Activated CD8-positive, alpha-beta T cell treated with anti-CD3 and anti-CD28 coated beads, Interleukin-2, amount 10 ng/mL, durations not matched to agents 7 days and 5 days (primary cell): ENCODE measurements around the gene VOPP1. TPM values are rescaled to one million over a fixed set of nuclear protein-coding genes. Genes with fewer than 3 reads are reported as not detected.

ENCODE experiments used
- ATAC-seq: fragments of 150-1000 bp; cut with Tn5 transposase; one replicate; pipeline ENCODE4 v1.10.0; 2021; ENCODE audit warnings: moderate library complexity
- CTCF ChIA-PET: fragments of 350-600 bp; sonication (Branson Sonifier 250); formaldehyde crosslinking; loops from one replicate; lab custom pipeline; 2021; ENCODE audit warnings: antibody characterized with exemption; lab: Charles Lee
- POLR2A ChIA-PET: fragments of 350-600 bp; sonication (Branson Sonifier 250); formaldehyde crosslinking; loops from one replicate; lab custom pipeline; 2021; ENCODE audit warnings: antibody characterized with exemption; lab: Charles Lee
- DNase-seq: peaks from one replicate; pipeline ENCODE4 v3.0.0-alpha.2; 2020
- H3K27ac Mint-ChIP-seq: one replicate; pipeline ENCODE4 v1.8.0; 2021; ENCODE audit warnings: mild to moderate bottlenecking, mixed read lengths
- H3K27me3 Mint-ChIP-seq: one replicate; pipeline ENCODE4 v1.8.0; 2021; ENCODE audit warnings: low read depth, mixed read lengths
- H3K36me3 Mint-ChIP-seq: one replicate; pipeline ENCODE4 v1.8.0; 2021; ENCODE audit warnings: low read depth, mixed read lengths
- H3K4me1 Mint-ChIP-seq: one replicate; pipeline ENCODE4 v1.8.0; 2021; ENCODE audit warnings: low read depth, mixed read lengths
- H3K4me3 Mint-ChIP-seq: one replicate; pipeline ENCODE4 v1.8.0; 2021; ENCODE audit warnings: mild to moderate bottlenecking, mixed read lengths
- H3K9me3 Mint-ChIP-seq: one replicate; pipeline ENCODE4 v1.8.0; 2022; ENCODE audit warnings: mixed read lengths; ENCODE audit not compliant: insufficient read depth
- total RNA-seq, 2 experiments: library from RNA; stranded (reverse); gene quantifications; one replicate each; pipeline ENCODE4 v1.2.3, GENCODE V29; 2021

The VOPP1 gene
- total RNA-seq, 2 experiments from 2014 or later: 44.5 to 45.3 TPM

DNA sequence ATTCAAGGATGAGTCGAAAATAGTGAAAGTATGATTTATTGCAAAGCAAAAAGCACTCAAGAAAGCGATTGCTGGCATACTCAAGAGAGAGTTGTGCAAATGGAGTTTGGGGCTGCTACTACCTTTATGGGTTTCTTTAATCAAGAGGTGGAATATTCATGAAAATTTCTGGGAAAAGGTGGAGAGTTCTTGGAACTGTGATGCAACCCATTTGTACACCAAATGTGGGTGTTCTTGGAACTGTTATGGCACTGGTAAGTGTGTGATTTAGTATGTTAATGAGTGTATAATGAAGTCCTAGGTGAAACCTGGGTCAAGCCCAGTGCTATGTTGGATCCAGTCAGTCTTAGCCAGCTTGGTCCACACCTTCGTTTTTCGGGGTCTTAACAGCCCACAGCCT, 3.4 kb upstream of the VOPP1 start:
- peaks cover 37% of the 10 kb centered on the region for H3K4me1 Mint-ChIP-seq
- H3K9me3 Mint-ChIP-seq: no peaks in the 10 kb centered on the region
- H3K27me3 Mint-ChIP-seq: peaks cover 12% of the 10 kb centered on the region
- no peak overlapping the region for H3K27ac Mint-ChIP-seq
- CTCF ChIA-PET: interaction anchor here (1.1 to 1.4 kb wide), 2 partner anchors 10 to 11 kb away, joined by 4 read pairs; no protein-coding TSS in a partner anchor
- no peak overlapping the region for H3K4me3 Mint-ChIP-seq
- DNase-seq (no peak), ATAC-seq (no peak)
- H3K36me3 Mint-ChIP-seq: no peaks in the 10 kb centered on the region
- POLR2A ChIA-PET: no interaction called here

DNA sequence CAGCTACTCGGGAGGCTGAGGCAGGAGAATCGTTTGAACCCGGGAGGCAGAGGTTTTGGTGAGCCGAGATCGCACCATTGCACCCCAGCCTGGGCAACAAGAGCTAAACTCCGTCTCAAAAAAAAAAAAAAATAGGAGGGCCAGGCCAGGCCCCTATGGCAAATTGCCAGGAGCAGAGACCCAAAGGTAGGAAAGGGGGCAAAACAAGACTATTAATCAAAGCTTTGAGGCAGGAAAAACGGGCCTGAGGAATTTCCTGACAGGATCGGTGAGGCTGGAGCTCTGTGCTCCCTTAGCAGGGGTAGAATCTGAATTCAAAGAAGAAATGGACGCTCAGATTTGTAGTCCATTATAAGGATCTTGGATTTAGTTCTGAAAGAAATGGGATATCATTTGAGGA, 2.8 kb upstream of the VOPP1 start:
- Mint-ChIP-seq H3K27me3 (peaks cover 8% of the 10 kb centered on the region), H3K27ac (no peak overlapping the region), H3K4me3 (no peak overlapping the region), H3K4me1 (peaks cover 43% of the 10 kb centered on the region), H3K36me3 (no peaks in the 10 kb centered on the region), H3K9me3 (no peaks in the 10 kb centered on the region)
- no peak for ATAC-seq
- POLR2A ChIA-PET: no interaction called here
- CTCF ChIA-PET: interaction anchor here (1.1 to 1.4 kb wide), 2 partner anchors 9 to 11 kb away, joined by 4 read pairs; no protein-coding TSS in a partner anchor
- no peak for DNase-seq

DNA sequence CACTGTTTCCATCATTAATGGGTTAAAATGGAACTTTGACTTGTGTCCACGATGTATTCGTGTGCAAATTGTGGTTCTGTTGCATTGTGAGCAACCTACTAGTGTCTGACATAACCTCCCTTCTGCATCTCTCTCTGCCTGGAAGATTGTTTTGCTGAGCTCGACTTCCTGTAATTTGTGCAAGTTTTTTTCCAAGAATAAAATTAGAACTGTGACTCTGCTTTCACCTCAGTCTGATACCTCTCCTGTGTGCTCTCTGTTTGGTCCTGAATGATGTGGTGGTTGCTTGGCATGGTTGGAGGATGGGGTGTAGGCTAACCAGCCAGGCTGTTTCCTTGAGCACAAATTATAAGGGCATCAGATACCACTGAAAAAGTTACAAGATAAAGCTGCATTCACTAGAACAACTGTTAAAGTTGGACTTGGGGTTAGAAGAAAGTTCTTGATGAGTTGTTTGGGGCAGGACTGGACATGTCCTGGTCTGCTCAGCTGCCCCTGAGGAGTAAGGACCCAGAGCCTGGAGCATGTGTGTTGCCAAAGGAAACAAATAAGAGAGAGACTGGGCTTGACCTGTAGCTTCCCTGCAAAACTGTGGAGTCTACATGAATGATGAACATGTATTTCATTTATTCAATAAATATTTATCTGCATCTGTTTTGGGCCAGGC, 1.9 kb upstream of the VOPP1 start:
- CTCF ChIA-PET: interaction anchor here (1.4 to 4.0 kb wide), 4 partner anchors 8 to 40 kb away, joined by 4 to 29 read pairs (median 6); no protein-coding TSS in a partner anchor
- Mint-ChIP-seq H3K27me3 (peaks cover 7% of the 10 kb centered on the region), H3K4me3 (peak overlapping the region; percentile 42), H3K27ac (peak overlapping the region; percentile 71), H3K36me3 (no peaks in the 10 kb centered on the region), H3K4me1 (peaks cover 52% of the 10 kb centered on the region), H3K9me3 (no peaks in the 10 kb centered on the region)
- peak; percentile 33 for DNase-seq
- POLR2A ChIA-PET: interaction anchor here (0.9 to 8.5 kb wide), 2 partner anchors 13 to 41 kb away, joined by 3 to 83 read pairs; no protein-coding TSS in a partner anchor
- peak; percentile 5 for ATAC-seq

DNA sequence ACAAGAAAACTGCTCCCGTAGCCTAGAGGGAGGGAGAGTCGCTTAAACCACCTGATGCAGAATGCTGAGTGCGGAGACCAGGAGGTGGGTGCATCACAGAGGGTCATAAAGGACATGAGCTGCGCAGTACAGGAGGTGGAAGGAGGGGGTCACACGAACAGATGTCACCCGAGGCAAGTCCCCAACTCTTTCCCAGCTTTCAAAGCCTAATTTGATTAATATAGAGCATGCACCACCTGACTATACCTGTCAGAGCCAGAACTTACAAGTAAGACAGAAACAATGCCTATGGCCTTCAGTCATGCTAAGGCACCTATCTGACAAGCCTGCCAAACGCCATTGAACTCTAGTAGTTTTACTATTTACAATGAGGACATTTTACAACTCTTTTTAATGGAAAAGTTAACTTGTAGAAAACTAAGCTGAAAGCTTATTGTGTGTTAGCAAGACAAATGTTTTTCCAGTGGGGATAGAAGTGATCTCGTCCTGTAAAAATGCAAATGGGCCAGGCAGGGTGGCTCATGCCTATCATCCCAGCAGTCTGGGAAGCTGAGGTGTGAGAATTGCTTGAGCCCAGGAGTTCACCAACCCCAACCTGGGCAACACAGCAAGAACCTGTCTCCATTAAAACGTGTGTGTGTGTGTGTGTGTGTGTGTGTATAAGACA, 1.1 kb upstream of the VOPP1 start:
- peak overlapping the region; percentile 75 for H3K4me3 Mint-ChIP-seq
- H3K4me1 Mint-ChIP-seq: peaks cover 60% of the 10 kb centered on the region
- H3K27me3 Mint-ChIP-seq: peaks cover 6% of the 10 kb centered on the region
- peak overlapping the region; percentile 84 for H3K27ac Mint-ChIP-seq
- H3K9me3 Mint-ChIP-seq: no peaks in the 10 kb centered on the region
- DNase-seq (no peak), ATAC-seq (no peak)
- peaks cover under 1% of the 10 kb centered on the region for H3K36me3 Mint-ChIP-seq
- POLR2A ChIA-PET: interaction anchor here (0.9 to 8.5 kb wide), 6 partner anchors 14 to 207 kb away, joined by 3 to 83 read pairs (median 3); no protein-coding TSS in a partner anchor
- CTCF ChIA-PET: interaction anchor here (0.7 to 4.0 kb wide), 6 partner anchors 20 to 294 kb away, joined by 3 to 29 read pairs (median 4); no protein-coding TSS in a partner anchor

DNA sequence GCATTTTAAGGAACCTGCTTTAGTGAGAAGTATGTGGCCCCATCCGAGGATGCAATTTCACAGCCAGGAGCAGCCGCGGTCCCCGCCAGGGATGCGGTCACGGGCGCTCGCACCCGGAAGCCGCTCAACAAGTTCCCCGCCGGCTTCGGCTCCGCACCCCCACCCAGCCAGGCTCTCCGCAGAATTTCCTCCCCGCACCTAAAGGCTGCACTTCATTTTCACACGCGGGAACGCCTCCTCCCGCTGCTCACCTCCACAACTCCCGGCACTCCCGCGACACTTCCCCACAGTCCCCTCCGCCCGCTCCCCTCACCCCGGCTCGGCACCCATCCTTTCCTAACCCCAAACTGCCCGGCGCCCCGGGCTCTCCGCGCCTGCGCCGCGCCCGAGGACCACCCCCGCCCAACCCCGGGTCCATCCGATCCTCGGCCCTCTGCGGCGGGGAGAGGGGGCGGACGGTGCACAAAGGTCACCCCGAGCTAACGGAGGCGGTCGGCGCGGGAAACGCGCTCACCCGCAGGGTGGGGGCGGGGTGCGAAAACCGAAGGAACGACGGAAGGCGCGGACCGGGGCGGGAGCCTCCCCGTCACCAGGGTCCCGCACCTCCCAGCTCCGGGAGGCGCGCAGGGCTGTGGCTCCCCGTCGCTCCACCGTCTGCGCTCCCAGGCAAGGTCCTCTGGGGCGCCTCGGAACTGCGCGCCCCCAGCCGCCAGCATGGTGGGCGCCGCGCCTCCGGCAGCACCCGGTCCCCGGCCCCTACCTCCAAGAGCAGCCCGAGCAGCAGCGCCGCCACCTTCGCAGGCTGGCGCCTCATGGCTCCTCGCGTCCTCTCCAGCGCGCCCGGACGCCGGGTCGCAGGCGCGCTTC, 558 bp downstream of the VOPP1 start:
- POLR2A ChIA-PET: interaction anchor here (0.9 to 8.5 kb wide), 6 partner anchors 22 to 149 kb away, joined by 3 to 83 read pairs (median 3); no protein-coding TSS in a partner anchor
- H3K4me3 Mint-ChIP-seq: peak overlapping the region; percentile 91
- CTCF ChIA-PET: interaction anchor here (1.3 to 4.0 kb wide), 2 partner anchors 38 to 52 kb away, joined by 3 to 29 read pairs; no protein-coding TSS in a partner anchor

DNA sequence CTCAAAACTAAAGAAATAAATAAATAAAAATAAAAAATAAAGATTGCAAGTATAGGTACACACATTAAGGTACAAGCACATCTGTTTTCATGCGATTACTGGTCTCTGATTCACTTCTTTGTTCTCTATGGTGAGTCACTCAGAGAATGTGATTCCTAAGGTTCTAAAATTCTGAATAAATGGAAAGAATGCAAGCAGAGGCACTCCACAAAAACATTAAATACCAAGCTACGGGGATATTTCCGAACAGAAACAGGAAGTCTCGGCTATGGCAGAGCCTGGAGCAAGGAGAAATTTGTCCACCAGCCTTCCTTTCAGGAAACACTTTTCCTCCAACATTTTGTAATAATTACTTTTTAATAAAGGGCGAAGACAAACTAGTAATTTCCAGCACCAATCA, 1.4 kb downstream of the VOPP1 start:
- Mint-ChIP-seq H3K27ac (peak overlapping the region; percentile 44), H3K9me3 (no peaks in the 10 kb centered on the region), H3K36me3 (peaks cover 14% of the 10 kb centered on the region), H3K4me1 (peaks cover 77% of the 10 kb centered on the region), H3K27me3 (peaks cover 2% of the 10 kb centered on the region), H3K4me3 (peak overlapping the region; percentile 91)
- ATAC-seq (no peak), DNase-seq (no peak)
- ChIA-PET CTCF (interaction anchor here (4.0 kb wide), 1 partner anchor 37 kb away, joined by 29 read pairs; no protein-coding TSS in a partner anchor), POLR2A (interaction anchor here (1.8 to 8.5 kb wide), 2 partner anchors 38 to 812 kb away, joined by 5 to 83 read pairs; partner anchors contain the start of gene SEC61G)

More for the DNA sequence above, 558 bp downstream of the VOPP1 start:
- ATAC-seq (peak; percentile 37), DNase-seq (peak; percentile 71)
- peaks cover 2% of the 10 kb centered on the region for H3K27me3 Mint-ChIP-seq
- peaks cover 75% of the 10 kb centered on the region for H3K4me1 Mint-ChIP-seq
- H3K9me3 Mint-ChIP-seq: no peaks in the 10 kb centered on the region
- peaks cover 13% of the 10 kb centered on the region for H3K36me3 Mint-ChIP-seq
- H3K27ac Mint-ChIP-seq: peak overlapping the region; percentile 89

DNA sequence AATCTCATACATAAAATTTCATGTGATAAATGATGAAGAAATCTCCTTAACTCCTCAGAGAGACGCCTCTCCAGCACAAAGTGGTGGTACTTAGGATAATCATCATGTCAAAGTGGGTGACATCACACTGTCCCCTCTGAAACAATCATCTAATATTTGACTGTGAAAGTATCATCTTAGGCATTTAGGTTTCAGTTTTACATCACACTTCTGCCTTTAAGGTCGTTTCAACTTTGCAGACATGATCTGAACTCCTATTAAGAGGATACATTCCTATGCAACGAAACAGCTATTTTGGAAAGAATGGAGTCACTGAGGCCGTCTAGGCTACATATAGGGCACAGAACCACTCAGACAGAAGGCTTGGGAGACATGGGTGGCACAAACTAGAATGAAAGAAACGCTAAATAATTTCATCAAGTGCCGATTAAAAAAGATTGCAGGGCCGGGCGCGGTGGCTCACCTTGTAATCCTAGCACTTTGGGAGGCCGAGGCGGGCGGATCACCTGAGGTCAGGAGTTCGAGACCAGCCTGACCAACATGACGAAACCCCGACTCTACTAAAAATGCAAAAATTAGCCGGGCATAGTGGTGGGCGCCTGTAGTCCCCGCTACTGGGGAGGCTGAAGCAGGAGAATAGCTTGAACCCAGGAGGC, 2.0 kb downstream of the VOPP1 start:
- H3K27me3 Mint-ChIP-seq: peaks cover under 1% of the 10 kb centered on the region
- peak overlapping the region; percentile 64 for H3K4me3 Mint-ChIP-seq
- H3K36me3 Mint-ChIP-seq: peaks cover 16% of the 10 kb centered on the region
- ATAC-seq (no peak), DNase-seq (no peak)
- H3K9me3 Mint-ChIP-seq: no peaks in the 10 kb centered on the region
- ChIA-PET POLR2A (interaction anchor here (1.8 to 8.5 kb wide), 2 partner anchors 37 to 811 kb away, joined by 5 to 83 read pairs; partner anchors contain the start of gene SEC61G), CTCF (interaction anchor here (4.0 kb wide), 1 partner anchor 36 kb away, joined by 29 read pairs; no protein-coding TSS in a partner anchor)
- peaks cover 77% of the 10 kb centered on the region for H3K4me1 Mint-ChIP-seq
- H3K27ac Mint-ChIP-seq: peak overlapping the region; percentile 65

DNA sequence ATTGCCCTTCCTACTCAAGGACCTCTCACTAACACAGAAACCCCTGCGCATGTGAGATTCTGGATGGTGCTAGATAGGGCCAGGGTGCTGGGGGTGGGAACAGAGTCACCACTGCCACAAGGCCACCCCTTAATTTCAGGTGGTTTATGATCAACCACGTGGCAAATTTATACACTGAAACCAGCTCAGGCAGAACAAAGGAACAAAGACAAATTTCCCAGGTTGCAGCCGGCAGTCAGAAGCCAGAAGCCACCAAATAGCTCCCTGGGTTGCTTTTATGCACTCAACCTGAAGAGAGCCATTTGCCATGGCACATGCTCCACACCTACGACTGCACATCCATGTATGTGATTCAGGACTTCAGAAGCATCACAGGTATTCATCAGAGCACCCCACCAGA, 2.5 kb downstream of the VOPP1 start:
- Mint-ChIP-seq H3K27me3 (no peaks in the 10 kb centered on the region), H3K4me3 (peak overlapping the region; percentile 64), H3K27ac (peak overlapping the region; percentile 65), H3K36me3 (peaks cover 16% of the 10 kb centered on the region), H3K9me3 (no peaks in the 10 kb centered on the region), H3K4me1 (peaks cover 77% of the 10 kb centered on the region)
- POLR2A ChIA-PET: interaction anchor here (1.8 to 8.5 kb wide), 2 partner anchors 37 to 811 kb away, joined by 5 to 83 read pairs; partner anchors contain the start of gene SEC61G
- ATAC-seq (no peak), DNase-seq (no peak)
- CTCF ChIA-PET: no interaction called here

DNA sequence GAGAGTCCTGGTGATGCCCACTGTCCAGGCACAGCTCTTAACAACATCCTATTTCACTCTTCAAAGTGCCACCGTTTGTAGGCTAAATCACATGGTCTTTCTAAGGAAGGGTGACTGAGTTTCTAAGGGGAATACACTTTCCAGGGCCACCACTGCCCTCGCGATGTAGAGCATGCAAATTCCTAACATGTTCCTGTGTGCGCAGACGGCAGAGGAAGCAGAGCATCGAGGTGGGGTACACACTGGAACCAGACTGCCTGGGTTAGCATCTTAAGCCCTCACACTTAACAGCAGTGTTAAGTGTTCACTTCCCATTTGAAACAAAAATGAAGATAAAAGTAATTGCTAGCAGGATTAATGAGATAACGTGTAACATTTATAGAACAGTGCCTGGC, 3.0 kb downstream of the VOPP1 start:
- H3K9me3 Mint-ChIP-seq: no peaks in the 10 kb centered on the region
- POLR2A ChIA-PET: interaction anchor here (1.8 to 8.5 kb wide), 2 partner anchors 36 to 810 kb away, joined by 5 to 83 read pairs; partner anchors contain the start of gene SEC61G

DNA sequence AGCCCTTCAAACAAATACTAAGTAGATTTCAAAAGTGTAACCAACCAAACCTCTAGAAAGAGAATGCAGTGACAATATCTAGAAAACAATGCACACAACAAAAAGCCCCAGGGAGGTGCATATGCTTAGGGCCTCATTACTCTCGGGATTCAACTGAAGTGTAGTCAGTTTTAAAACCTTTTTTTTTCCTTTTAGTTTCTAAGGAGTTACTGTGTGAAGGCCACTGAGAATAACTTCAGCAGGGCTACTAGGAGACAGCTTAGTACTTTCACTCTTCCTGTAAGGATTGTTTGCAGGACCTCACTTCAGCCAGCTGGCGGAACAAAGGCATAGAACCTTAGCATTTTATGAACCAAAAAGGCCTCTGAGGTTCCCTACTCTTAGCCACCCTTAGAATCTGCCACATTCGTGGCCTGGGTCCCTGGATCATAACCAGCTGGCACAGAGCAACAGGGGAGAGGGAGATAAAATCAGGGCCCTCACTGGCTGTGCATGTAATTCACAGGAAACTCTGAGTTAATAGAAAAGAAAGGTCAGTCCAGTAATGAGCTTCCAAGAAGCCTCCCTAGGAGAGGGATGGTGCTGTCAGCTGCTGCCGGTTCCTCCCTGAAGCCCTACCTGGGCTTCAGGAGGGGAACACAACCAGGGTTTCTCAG, 3.6 kb downstream of the VOPP1 start:
- H3K27ac Mint-ChIP-seq: no peak overlapping the region
- H3K4me3 Mint-ChIP-seq: no peak overlapping the region
- no peak for DNase-seq
- ChIA-PET POLR2A (interaction anchor here (8.5 kb wide), 1 partner anchor 36 kb away, joined by 83 read pairs; no protein-coding TSS in a partner anchor), CTCF (no interaction called here)
- H3K4me1 Mint-ChIP-seq: peaks cover 70% of the 10 kb centered on the region
- ATAC-seq: no peak
- no peaks in the 10 kb centered on the region for H3K9me3 Mint-ChIP-seq
- no peaks in the 10 kb centered on the region for H3K27me3 Mint-ChIP-seq
- peaks cover 16% of the 10 kb centered on the region for H3K36me3 Mint-ChIP-seq

More for the DNA sequence above, 3.0 kb downstream of the VOPP1 start:
- ATAC-seq (no peak), DNase-seq (no peak)
- CTCF ChIA-PET: no interaction called here
- no peak overlapping the region for H3K27ac Mint-ChIP-seq
- peaks cover 16% of the 10 kb centered on the region for H3K36me3 Mint-ChIP-seq
- no peaks in the 10 kb centered on the region for H3K27me3 Mint-ChIP-seq
- peaks cover 75% of the 10 kb centered on the region for H3K4me1 Mint-ChIP-seq
- H3K4me3 Mint-ChIP-seq: no peak overlapping the region
